Metanephros (tissue), 1 donor: Measurements from ENCODE around the gene SS18. TPM values are rescaled to one million over a fixed set of nuclear protein-coding genes. Genes with fewer than 3 reads are reported as not detected.

Source experiments
- total RNA-seq: library from RNA; depleted of rRNA; stranded (reverse); fragments of >200 nt; gene quantifications from one replicate; pipeline ENCODE4 v1.2.3, GENCODE V29; 2014

Gene SS18, protein sequence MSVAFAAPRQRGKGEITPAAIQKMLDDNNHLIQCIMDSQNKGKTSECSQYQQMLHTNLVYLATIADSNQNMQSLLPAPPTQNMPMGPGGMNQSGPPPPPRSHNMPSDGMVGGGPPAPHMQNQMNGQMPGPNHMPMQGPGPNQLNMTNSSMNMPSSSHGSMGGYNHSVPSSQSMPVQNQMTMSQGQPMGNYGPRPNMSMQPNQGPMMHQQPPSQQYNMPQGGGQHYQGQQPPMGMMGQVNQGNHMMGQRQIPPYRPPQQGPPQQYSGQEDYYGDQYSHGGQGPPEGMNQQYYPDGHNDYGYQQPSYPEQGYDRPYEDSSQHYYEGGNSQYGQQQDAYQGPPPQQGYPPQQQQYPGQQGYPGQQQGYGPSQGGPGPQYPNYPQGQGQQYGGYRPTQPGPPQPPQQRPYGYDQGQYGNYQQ
- total RNA-seq = 128 TPM

DNA sequence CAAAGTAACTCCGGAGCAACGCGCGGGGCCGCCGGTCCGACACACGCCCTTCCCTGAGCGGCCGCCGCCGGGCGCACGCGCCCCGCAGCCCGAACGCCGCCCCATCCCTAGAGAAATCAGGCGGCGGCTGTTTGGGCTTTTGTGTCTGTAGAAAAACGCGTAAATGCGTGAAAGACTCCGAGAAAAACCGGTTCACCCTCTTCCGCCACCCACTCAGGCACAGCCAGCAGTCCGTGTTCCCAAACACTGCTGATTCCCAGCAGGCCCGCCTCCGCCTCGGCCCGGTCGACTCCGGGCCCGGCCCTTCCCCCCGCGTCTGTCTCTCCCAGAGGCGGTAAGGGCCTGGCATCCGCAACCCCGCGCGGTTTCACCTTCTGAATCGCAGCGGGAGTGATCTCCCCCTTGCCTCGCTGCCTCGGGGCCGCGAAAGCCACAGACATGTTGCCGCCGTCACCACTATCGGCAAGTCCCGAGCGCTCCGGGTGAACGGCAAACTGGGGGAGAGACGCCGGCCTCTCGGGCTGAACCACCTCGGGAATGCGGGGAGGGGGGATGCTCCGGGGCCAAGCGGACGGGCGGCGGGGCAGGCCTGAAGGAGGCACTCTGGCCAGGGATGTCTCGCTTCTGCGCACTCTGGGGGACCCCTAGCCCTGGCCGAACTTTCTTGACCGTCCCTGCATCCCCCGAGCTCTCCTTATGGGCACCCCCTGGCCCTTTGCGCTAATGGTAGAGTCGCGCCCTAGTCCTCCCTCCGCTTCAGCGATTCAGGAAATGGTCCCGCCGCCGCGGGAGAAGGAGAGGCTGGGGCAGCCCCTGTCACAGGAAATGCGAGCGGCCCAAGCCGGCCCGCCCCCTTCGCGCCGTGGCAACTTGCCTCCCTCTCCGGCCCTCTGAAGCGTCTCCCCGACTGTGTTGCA, at the start of gene SS18:
SS18 (minus strand) TSS at position 484 of the 917 bp plus-strand sequence; CDS start at position 440, 44 bp downstream.

DNA sequence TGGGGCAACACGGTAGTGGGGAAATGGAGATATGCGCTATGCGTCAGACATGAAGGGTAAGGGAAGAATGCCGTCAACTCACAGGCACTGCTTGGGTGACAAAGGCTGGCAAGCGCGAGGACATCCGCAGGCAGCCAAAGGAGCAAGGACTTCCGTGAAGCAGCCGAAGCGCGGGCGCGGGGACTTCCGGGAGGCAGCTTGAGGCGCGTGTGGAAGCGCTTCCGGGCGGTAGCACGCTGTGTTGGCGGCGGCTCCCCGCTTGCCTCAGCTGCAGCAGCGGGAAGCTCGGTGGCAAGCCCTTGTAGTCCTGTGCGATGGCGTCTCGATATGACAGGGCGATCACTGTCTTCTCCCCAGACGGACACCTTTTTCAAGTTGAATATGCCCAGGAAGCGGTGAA, 43.2 kb upstream of the SS18 start, which contains the start of gene PSMA8:
PSMA8 (plus strand) TSS at position 218 of the 400 bp plus-strand sequence; CDS start at position 315, 97 bp downstream.

Other genes starting within 250 kb of the SS18 start
- not detected for gene PSMA8, start 43.3 kb upstream of the SS18 start, total RNA-seq
- gene TAF4B, start 135.8 kb upstream of the SS18 start, total RNA-seq = 5.4 TPM